IMR-90 (cell line): ENCODE results near the gene SARS2. TPM values are rescaled to one million over a fixed set of nuclear protein-coding genes. Genes with fewer than 3 reads are reported as not detected.

Experiments
- ATAC-seq: fragments of 200-7000 bp; cut with Tn5 transposase; 2 replicates; pipeline ENCODE4 v1.9.1; 2020; ENCODE audit warnings: low read depth, mild to moderate bottlenecking, moderate library complexity
- BruUV-seq: library from RNA; stranded (reverse); fragments of 400-500 nt; replicated peaks from 2 replicates; lab custom pipeline; 2021; lab: Mats Ljungman, UMichigan
- CTCF ChIA-PET: fragments of 300-600 bp; formaldehyde crosslinking; extraction: SDS; loops from one replicate; lab custom pipeline; 2021; ENCODE audit warnings: antibody characterized with exemption; lab: Yijun Ruan, JAX
- POLR2A ChIA-PET: fragments of 300-600 bp; sonication (Branson Sonifier 250); formaldehyde crosslinking; loops from one replicate; lab custom pipeline; 2022; ENCODE audit warnings: antibody characterized with exemption; ENCODE audit not compliant: unreplicated experiment; lab: Charles Lee
- DNase-seq: peaks from one replicate; pipeline ENCODE4 v3.0.0; 2013
- H2AFZ ChIP-seq: replicated peaks from 2 replicates; pipeline ENCODE3; 2013; ENCODE audit warnings: low read length, mild to moderate bottlenecking; ENCODE audit not compliant: poor library complexity
- H2AK5ac ChIP-seq: 2 replicates; pipeline ENCODE4 v1.6.1; 2013; ENCODE audit warnings: low read depth, low read length, inconsistent platforms
- H2AK9ac ChIP-seq: replicated peaks from 2 replicates; pipeline ENCODE3; 2013; ENCODE audit warnings: mild to moderate bottlenecking, low read depth, low read length, moderate library complexity; ENCODE audit not compliant: poor library complexity
- H2BK120ac ChIP-seq: 2 replicates; pipeline ENCODE4 v1.6.1; 2013; ENCODE audit warnings: low read depth, low read length, inconsistent platforms
- H2BK15ac ChIP-seq: 3 replicates; pipeline ENCODE4 v1.6.1; 2013; ENCODE audit warnings: low read depth, low read length, inconsistent platforms
- H2BK20ac ChIP-seq: 2 replicates; pipeline ENCODE4 v1.6.1; 2013; ENCODE audit warnings: low read depth, mild to moderate bottlenecking, inconsistent platforms, low read length, moderate library complexity
- H2BK5ac ChIP-seq: 2 replicates; pipeline ENCODE4 v1.6.1; 2013; ENCODE audit warnings: mild to moderate bottlenecking, low read depth, low read length, inconsistent platforms; ENCODE audit not compliant: poor library complexity, severe bottlenecking
- H3K14ac ChIP-seq: replicated peaks from 2 replicates; pipeline ENCODE4 v1.6.1; 2013; ENCODE audit warnings: low read depth, low read length, inconsistent platforms
- H3K18ac ChIP-seq: 2 replicates; pipeline ENCODE4 v1.6.1; 2013; ENCODE audit warnings: low read depth, low read length, control low read depth
- H3K23ac ChIP-seq: 2 replicates; pipeline ENCODE4 v1.6.1; 2013; ENCODE audit warnings: low read depth, low read length, inconsistent platforms
- H3K27ac ChIP-seq: 2 replicates; pipeline ENCODE4 v1.5.1; 2013; ENCODE audit warnings: mild to moderate bottlenecking, control low read depth, low read length; ENCODE audit not compliant: insufficient read depth
- H3K27me3 ChIP-seq: 2 replicates; pipeline ENCODE4 v1.6.1; 2013; ENCODE audit warnings: low read length; ENCODE audit not compliant: control insufficient read depth, insufficient read depth
- H3K36me3 ChIP-seq: 2 replicates; pipeline ENCODE4 v1.6.1; 2013; ENCODE audit warnings: low read length, mixed read lengths; ENCODE audit not compliant: control insufficient read depth, insufficient read depth
- H3K4ac ChIP-seq: 2 replicates; pipeline ENCODE4 v1.6.1; 2013; ENCODE audit warnings: low read depth, low read length, inconsistent platforms
- H3K4me1 ChIP-seq: 2 replicates; pipeline ENCODE4 v1.6.1; 2013; ENCODE audit warnings: low read length, mixed read lengths; ENCODE audit not compliant: control insufficient read depth, insufficient read depth
- H3K4me2 ChIP-seq: 2 replicates; pipeline ENCODE4 v1.6.1; 2013; ENCODE audit warnings: low read depth, mild to moderate bottlenecking, control low read depth, low read length, moderate library complexity
- H3K4me3 ChIP-seq: 2 replicates; pipeline ENCODE4 v1.5.1; 2013; ENCODE audit warnings: low read depth, mild to moderate bottlenecking, control low read depth, low read length, moderate library complexity; ENCODE audit not compliant: insufficient read depth
- H3K56ac ChIP-seq: 2 replicates; pipeline ENCODE4 v1.6.1; 2013; ENCODE audit warnings: low read length, inconsistent platforms; ENCODE audit not compliant: insufficient read depth; ENCODE audit errors: extremely low read depth
- H3K79me1 ChIP-seq, 2 experiments: 2 replicates each; pipeline ENCODE4 v1.6.1; 2013; ENCODE audit warnings: low read length in 2 of 2, inconsistent platforms in 1 of 2, low read depth in 1 of 2
- H3K9ac ChIP-seq: 2 replicates; pipeline ENCODE4 v1.6.1; 2013; ENCODE audit warnings: low read depth, low read length, control low read depth
- H3K9me1 ChIP-seq: 2 replicates; pipeline ENCODE4 v1.6.1; 2013; ENCODE audit warnings: low read length, inconsistent platforms; ENCODE audit not compliant: insufficient read depth
- H3K9me3 ChIP-seq: 2 replicates; pipeline ENCODE4 v1.6.1; 2013; ENCODE audit warnings: low read length; ENCODE audit not compliant: control insufficient read depth, insufficient read depth
- H4K20me1 ChIP-seq: 2 replicates; pipeline ENCODE4 v1.6.1; 2013; ENCODE audit warnings: low read length, inconsistent platforms; ENCODE audit not compliant: insufficient read depth
- H4K5ac ChIP-seq: 2 replicates; pipeline ENCODE4 v1.6.1; 2013; ENCODE audit warnings: mild to moderate bottlenecking, low read depth, low read length, control low read depth
- H4K8ac ChIP-seq, 2 experiments: 2 replicates each; pipeline ENCODE4 v1.6.1; 2013; ENCODE audit warnings: low read depth in 2 of 2, low read length in 2 of 2, control low read depth in 1 of 2, inconsistent platforms in 1 of 2
- H4K91ac ChIP-seq: 2 replicates; pipeline ENCODE4 v1.6.1; 2013; ENCODE audit warnings: low read depth, low read length, inconsistent platforms; ENCODE audit not compliant: insufficient read depth
- BHLHE40 ChIP-seq: fragments of 150-350 bp; IDR thresholded peaks from 2 replicates; pipeline ENCODE4 v1.6.1; 2016; ENCODE audit warnings: mild to moderate bottlenecking, low read depth, low read length
- CEBPB ChIP-seq: IDR thresholded peaks from 2 replicates; pipeline ENCODE4 v1.6.1; 2012; ENCODE audit warnings: low read depth, low read length, improper control_type of control experiment
- CHD1 ChIP-seq: IDR thresholded peaks from 2 replicates; pipeline ENCODE4 v1.6.1; 2012; ENCODE audit warnings: low read depth, low read length, improper control_type of control experiment
- FOS ChIP-seq: fragments of 150-350 bp; IDR thresholded peaks from 2 replicates; pipeline ENCODE4 v1.6.1; 2016; ENCODE audit warnings: low read depth, low read length
- MAFK ChIP-seq: IDR thresholded peaks from 2 replicates; pipeline ENCODE4 v1.6.1; 2012; ENCODE audit warnings: low read depth, low read length, improper control_type of control experiment
- MAZ ChIP-seq: IDR thresholded peaks from 2 replicates; pipeline ENCODE4 v1.6.1; 2012; ENCODE audit warnings: low read depth, mild to moderate bottlenecking, low read length, improper control_type of control experiment, moderate library complexity, borderline replicate concordance
- WGBS, 2 experiments: methylation state at CpG; one replicate each; pipeline versions ENCODE4 v1.1.5 to v1.1.7; 2013; ENCODE audit warnings: missing lambda C conversion rate in 2 of 2; ENCODE audit not compliant: insufficient read length in 1 of 2; ENCODE audit errors: extremely low coverage in 2 of 2; 5-methylcytosine and 5-hydroxymethylcytosine counted together
- dilution Hi-C: fragments of 300-500 bp; cut with HindIII; formaldehyde crosslinking; loops from one replicate; pipeline ENCODE4 v1.14.3; 2018; ENCODE audit warnings: low sequenced_read_pairs; ENCODE audit not compliant: unreplicated experiment
- in situ Hi-C: fragments of 300-500 bp; cut with MboI; formaldehyde crosslinking; loops from 3 replicates; pipeline ENCODE4 v1.14.3; 2019; ENCODE audit warnings: low sequenced_read_pairs, inconsistent platforms, mixed read lengths
- intact Hi-C: fragments of 100-400 bp; cut with micrococcal nuclease; formaldehyde crosslinking; loops from 2 replicates; pipeline ENCODE4 v1.10.0; 2022
- polyA plus RNA-seq, 3 experiments: library from polyadenylated mRNA; depleted of rRNA; stranded (reverse); fragments of >200 nt; gene quantifications; 2 replicates each; pipeline ENCODE4 v1.2.3, GENCODE V29; 2012; ENCODE audit warnings: low replicate concordance in 1 of 3
- total RNA-seq: library from RNA; depleted of rRNA; stranded (reverse); fragments of >200 nt; gene quantifications from 2 replicates; pipeline ENCODE4 v1.2.3, GENCODE V29; 2012

Gene SARS2
- total and polyA plus RNA-seq, 2 of the 4 experiments (the other 2 are of a cell fraction): 10.8 to 33.4 TPM

DNA sequence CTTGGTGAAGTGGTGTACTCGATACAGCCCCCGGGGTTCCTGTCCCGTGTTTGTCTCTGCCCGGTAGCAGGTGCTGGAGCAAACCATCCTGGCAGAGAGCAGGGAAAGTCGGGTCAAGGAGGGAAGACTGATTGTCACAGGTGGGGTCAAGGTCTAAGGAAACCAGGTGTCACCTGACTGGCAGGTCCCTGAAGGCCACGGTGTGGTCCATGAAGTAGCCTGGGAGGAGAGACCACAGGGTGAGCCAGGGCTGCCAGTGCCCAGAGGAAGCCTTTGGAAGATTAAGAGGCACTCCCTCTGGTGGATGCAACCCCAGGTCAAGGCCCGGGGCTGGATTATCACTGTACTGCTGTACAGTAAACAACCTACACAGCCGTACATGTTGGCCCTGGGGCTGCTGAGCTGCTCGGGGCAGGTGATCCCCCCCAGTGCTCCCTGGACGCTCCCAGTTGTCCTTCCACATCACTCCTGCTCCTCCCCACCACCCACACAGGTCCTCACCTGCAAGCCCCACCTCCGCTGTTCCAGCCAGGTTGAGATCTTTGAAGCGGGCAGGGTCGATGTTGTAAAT, 12.6 kb downstream of the SARS2 start:
- H3K14ac ChIP-seq: no peak overlapping the region
- H3K4ac ChIP-seq: no peak overlapping the region
- no peak overlapping the region for H4K91ac ChIP-seq
- dilution Hi-C loops: no loop called here
- no peak overlapping the region for H2BK15ac ChIP-seq
- intact Hi-C loops: no loop called here
- H3K18ac ChIP-seq: no peak overlapping the region
- no peak overlapping the region for H3K4me3 ChIP-seq
- H3K79me1 ChIP-seq: no peaks in the 10 kb centered on the region
- peaks cover 8% of the 10 kb centered on the region for H3K36me3 ChIP-seq
- no peak overlapping the region for H4K5ac ChIP-seq
- H2AK5ac ChIP-seq: no peak overlapping the region
- no peaks in the 10 kb centered on the region for H3K27me3 ChIP-seq
- H4K8ac ChIP-seq: no peak overlapping the region
- CTCF ChIA-PET: no interaction called here
- H2BK20ac ChIP-seq: no peak overlapping the region
- no peaks in the 10 kb centered on the region for H3K4me1 ChIP-seq
- no peak overlapping the region for H3K4me2 ChIP-seq
- H3K9me1 ChIP-seq: no peaks in the 10 kb centered on the region
- DNase-seq: no peak
- H3K23ac ChIP-seq: no peak overlapping the region
- no TSS peak for BruUV-seq
- peak overlapping the region; percentile 42 for H2AK9ac ChIP-seq
- no peak overlapping the region for H3K27ac ChIP-seq
- no peak for TF ChIP-seq BHLHE40
- no peak for TF ChIP-seq MAZ
- TF ChIP-seq MAFK: no peak
- TF ChIP-seq CEBPB: no peak
- no peak for TF ChIP-seq FOS
- no peak for TF ChIP-seq CHD1
- H3K9ac ChIP-seq: no peak overlapping the region
- in situ Hi-C loops: loop anchor here (25.0 kb wide), 1 partner anchor 181 kb away; the partner anchor contains the start of gene CAPN12
- H3K56ac ChIP-seq: no peak overlapping the region
- peak; percentile 47; the same call in 1 of the 2 replicates for ATAC-seq
- POLR2A ChIA-PET: no interaction called here
- no peaks in the 10 kb centered on the region; the same call in 1 of the 2 replicates for H4K20me1 ChIP-seq
- WGBS, 2 experiments: 73% methylated on average over 4 of the region's 13 CpGs; no CpG with 5 or more reads in 1 of the 2 experiments
- H3K9me3 ChIP-seq: no peaks in the 10 kb centered on the region
- no peak overlapping the region for H2BK5ac ChIP-seq
- peak overlapping the region; percentile 41 for H2AFZ ChIP-seq
- no peak overlapping the region for H2BK120ac ChIP-seq
